ENCODE measurements around the gene KYNU.
A peak's percentile ranks its signal among the peaks of the same experiment; 100 is the strongest.
"Not testable (repeated sequence)": the region's sequence is repeated elsewhere in the genome, so short reads cannot be mapped to it uniquely, and the experiment has no call there.

The KYNU gene

GRCh38 chr2:143026411-143027054, 149.1 kb downstream of the KYNU start:
- no peak for DNase-seq (ENCODE audit: low read depth)
- no peak for TF ChIP-seq CTCF (IDR thresholded peaks at IDR 0.05; ENCODE audit: control insufficient read depth, extremely low read depth, insufficient read depth)
- H3K4me3 ChIP-seq (ENCODE audit: low read depth, low read length): no peak overlapping the region

- DNase-seq (ENCODE audit: low read depth): no peak
- TF ChIP-seq CTCF (IDR thresholded peaks at IDR 0.05; ENCODE audit: control insufficient read depth, extremely low read depth, insufficient read depth): no peak
- H3K4me3 ChIP-seq (ENCODE audit: low read depth, low read length): no peak overlapping the region
Observed at GRCh38 chr2:143029141-143029540, 151.7 kb downstream of the KYNU start.

GRCh38 chr2:143030127-143030526, 152.7 kb downstream of the KYNU start:
- no peak for TF ChIP-seq CTCF (IDR thresholded peaks at IDR 0.05; ENCODE audit: control insufficient read depth, extremely low read depth, insufficient read depth)
- DNase-seq (ENCODE audit: low read depth): no peak
- no peak overlapping the region for H3K4me3 ChIP-seq (ENCODE audit: low read depth, low read length)

GRCh38 chr2:143034292-143035074, 157.0 kb downstream of the KYNU start:
- H3K4me3 ChIP-seq (ENCODE audit: low read depth, low read length): no peak overlapping the region
- DNase-seq (ENCODE audit: low read depth): peak; percentile 43
- TF ChIP-seq CTCF (IDR thresholded peaks at IDR 0.05; ENCODE audit: control insufficient read depth, extremely low read depth, insufficient read depth): peak; percentile 81

GRCh38 chr2:143051465-143051864, 174.0 kb downstream of the KYNU start:
- DNase-seq (ENCODE audit: low read depth): no peak
- no peak for TF ChIP-seq CTCF (IDR thresholded peaks at IDR 0.05; ENCODE audit: control insufficient read depth, extremely low read depth, insufficient read depth)
- no peak overlapping the region for H3K4me3 ChIP-seq (ENCODE audit: low read depth, low read length)

- not testable (repeated sequence) for DNase-seq (ENCODE audit: low read depth); H3K4me3 ChIP-seq (ENCODE audit: low read depth, low read length)
Observed at GRCh38 chr2:143053437-143053836, 176.0 kb downstream of the KYNU start.

- DNase-seq (ENCODE audit: low read depth): no peak
- no peak overlapping the region for H3K4me3 ChIP-seq (ENCODE audit: low read depth, low read length)
- TF ChIP-seq CTCF (IDR thresholded peaks at IDR 0.05; ENCODE audit: control insufficient read depth, extremely low read depth, insufficient read depth): no peak
Observed at GRCh38 chr2:143056550-143056949, 179.1 kb downstream of the KYNU start.

Measured in LNCaP clone FGC (cell line).